Liver (tissue), 9 donors: Measurements from ENCODE around the gene CHAD. TPM values are rescaled to one million over a fixed set of nuclear protein-coding genes. Genes with fewer than 3 reads are reported as not detected.

Experiments
- DNase-seq: peaks from one replicate; pipeline ENCODE4 v3.0.0-alpha.2; 2017; ENCODE audit warnings: low spot score
- H3K27ac ChIP-seq, 2 donors: one replicate each; pipeline ENCODE4 v1.7.0; 2013; ENCODE audit warnings: inconsistent platforms in 2 of 2, low read length in 2 of 2, control low read depth in 1 of 2, low read depth in 1 of 2, mild to moderate bottlenecking in 1 of 2
- H3K27me3 ChIP-seq, 4 donors: one replicate each; pipeline versions ENCODE4 v1.6.1 to v1.7.0; 2013; ENCODE audit warnings: low read length in 3 of 4, inconsistent platforms in 1 of 4, mild to moderate bottlenecking in 1 of 4, moderate library complexity in 1 of 4; ENCODE audit not compliant: control insufficient read depth in 4 of 4, insufficient read depth in 4 of 4
- H3K36me3 ChIP-seq, 4 donors: one replicate each; pipeline versions ENCODE4 v1.6.1 to v1.7.0; 2013; ENCODE audit warnings: low read length in 3 of 4, mild to moderate bottlenecking in 3 of 4, low read depth in 1 of 4, moderate library complexity in 1 of 4; ENCODE audit not compliant: control insufficient read depth in 4 of 4, insufficient read depth in 3 of 4
- H3K4me1 ChIP-seq, 4 donors: one replicate each; pipeline versions ENCODE4 v1.6.1 to v1.7.0; 2013; ENCODE audit warnings: low read length in 3 of 4, mild to moderate bottlenecking in 3 of 4, moderate library complexity in 1 of 4; ENCODE audit not compliant: control insufficient read depth in 4 of 4, insufficient read depth in 4 of 4
- H3K4me3 ChIP-seq, 3 donors: one replicate each; pipeline versions ENCODE4 v1.6.1 to v1.7.0; 2013; ENCODE audit warnings: low read length in 3 of 3, control low read depth in 1 of 3, low read depth in 1 of 3, mild to moderate bottlenecking in 1 of 3
- H3K9ac ChIP-seq, 2 donors: one replicate each; pipeline ENCODE4 v1.7.0; 2013; ENCODE audit warnings: low read length in 2 of 2, mild to moderate bottlenecking in 2 of 2, moderate library complexity in 2 of 2, control low read depth in 1 of 2, low read depth in 1 of 2
- H3K9me3 ChIP-seq, 4 donors: one replicate each; pipeline versions ENCODE4 v1.6.1 to v1.7.0; 2013; ENCODE audit warnings: low read length in 3 of 4; ENCODE audit not compliant: control insufficient read depth in 4 of 4
- CTCF ChIP-seq: fragments of 150-350 bp; IDR thresholded peaks from 2 replicates; pipeline ENCODE4 v1.5.1; 2017; ENCODE audit warnings: improper control_type of control experiment, low read depth, low read length; ENCODE audit not compliant: missing input control
- EGR1 ChIP-seq, 2 donors: IDR thresholded peaks; 2 replicates each; pipeline ENCODE4 v1.6.1; 2016 to 2018; ENCODE audit warnings: antibody characterized with exemption in 2 of 2, low read depth in 2 of 2
- FOXA1 ChIP-seq: IDR thresholded peaks from 2 replicates; pipeline ENCODE4 v1.6.1; 2016; ENCODE audit warnings: antibody characterized with exemption
- FOXA2 ChIP-seq: IDR thresholded peaks from 2 replicates; pipeline ENCODE4 v1.6.1; 2016; ENCODE audit warnings: antibody characterized with exemption
- GABPA ChIP-seq, 2 donors: IDR thresholded peaks in 1 of 2; conservative IDR thresholded peaks in 1 of 2; 2 replicates each; pipeline ENCODE4 v1.6.1; 2016; ENCODE audit warnings: antibody characterized with exemption in 2 of 2, mild to moderate bottlenecking in 1 of 2, moderate library complexity in 1 of 2
- HNF4A ChIP-seq, 2 donors: conservative IDR thresholded peaks; 2 replicates each; pipeline ENCODE4 v1.6.1; 2016; ENCODE audit warnings: antibody characterized with exemption in 2 of 2, mild to moderate bottlenecking in 2 of 2
- HNF4G ChIP-seq: IDR thresholded peaks from 2 replicates; pipeline ENCODE4 v1.6.1; 2016; ENCODE audit warnings: antibody characterized with exemption
- JUND ChIP-seq, 2 donors: IDR thresholded peaks; 2 replicates each; pipeline ENCODE4 v1.6.1; 2016; ENCODE audit warnings: antibody characterized with exemption in 2 of 2
- NR2F2 ChIP-seq: IDR thresholded peaks from 2 replicates; pipeline ENCODE4 v1.6.1; 2016; ENCODE audit warnings: antibody characterized with exemption
- REST ChIP-seq: IDR thresholded peaks from 2 replicates; pipeline ENCODE4 v1.6.1; 2016; ENCODE audit warnings: antibody characterized with exemption, mild to moderate bottlenecking
- RXRA ChIP-seq, 2 donors: IDR thresholded peaks; 2 replicates each; pipeline ENCODE4 v1.6.1; 2017 to 2018; ENCODE audit warnings: antibody characterized with exemption in 2 of 2, mild to moderate bottlenecking in 1 of 2
- SP1 ChIP-seq: IDR thresholded peaks from 2 replicates; pipeline ENCODE4 v1.6.1; 2018; ENCODE audit warnings: antibody characterized with exemption, mild to moderate bottlenecking
- TAF1 ChIP-seq: conservative IDR thresholded peaks from 2 replicates; pipeline ENCODE4 v1.6.1; 2016; ENCODE audit warnings: antibody characterized with exemption, mild to moderate bottlenecking
- YY1 ChIP-seq: IDR thresholded peaks from 2 replicates; pipeline ENCODE4 v1.6.1; 2016; ENCODE audit warnings: antibody characterized with exemption, mild to moderate bottlenecking
- ZBTB33 ChIP-seq: IDR thresholded peaks from 2 replicates; pipeline ENCODE4 v1.6.1; 2016; ENCODE audit warnings: antibody characterized with exemption
- WGBS: extraction: QIAGEN DNeasy Blood & Tissue Kit; methylation state at CpG from one replicate; pipeline ENCODE4 v1.1.7; 2013; 5-methylcytosine and 5-hydroxymethylcytosine counted together
- polyA plus RNA-seq, 2 donors: library from polyadenylated mRNA; stranded (reverse) in 1 of 2; unstranded in 1 of 2; fragments of 200-250 nt in 1 of 2; fragments of >200 nt in 1 of 2; fragmentation: Nextera tagmentation in 1 of 2; extraction: Ambion mirVana in 1 of 2; gene quantifications; one replicate each; pipeline versions ENCODE4 v1.2.1 to v1.2.3, GENCODE V29; 2013 to 2015
- total RNA-seq, 2 donors: library from RNA; depleted of rRNA; stranded (reverse); fragments of >200 nt; gene quantifications; one replicate each; pipeline ENCODE4 v1.2.3, GENCODE V29; 2014
- donor health status: healthy.
- donor health status: healthy.
- donor health status: healthy.
- donor health status: healthy.
- donor health status: healthy.

Gene CHAD
- total and polyA plus RNA-seq, 4 donors, result 0.51 to 3.3 (median 2.3) TPM

DNA sequence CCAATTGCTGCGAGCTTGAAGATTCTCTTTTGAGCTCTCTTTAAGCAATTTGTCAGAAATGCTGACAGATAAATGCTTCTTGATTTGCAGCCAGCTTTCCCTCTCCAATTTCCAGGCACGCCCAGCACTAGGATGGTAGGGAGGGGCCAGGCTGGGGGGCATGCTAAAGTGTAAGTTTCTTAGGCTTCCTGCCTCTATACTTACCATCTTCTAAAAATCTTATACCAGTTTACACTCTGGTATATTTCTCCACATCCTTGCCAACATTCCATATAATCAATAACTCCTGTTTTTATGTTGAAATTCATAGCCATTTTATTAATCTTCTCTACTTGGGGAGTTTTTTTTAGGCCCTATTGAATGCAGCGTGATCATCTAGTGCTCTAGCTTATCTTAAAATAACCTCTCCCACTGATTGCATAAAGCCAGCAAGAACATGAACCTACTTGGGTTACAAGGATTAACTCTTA is 25.1 kb downstream of the CHAD start:
- no peaks in the 10 kb centered on the region for H3K9me3 ChIP-seq
- no peak for DNase-seq
- no peaks in the 10 kb centered on the region for H3K36me3 ChIP-seq
- WGBS, result 28% methylated on average over 3 of the region's 3 CpGs
- H3K4me1 ChIP-seq, result peaks cover 6 to 41% (median 30%) of the 10 kb centered on the region in 4 donors
- H3K27ac ChIP-seq, result no peak overlapping the region
- no peak overlapping the region for H3K9ac ChIP-seq
- H3K4me3 ChIP-seq, result no peak overlapping the region
- TF ChIP-seq CTCF, result no peak
- TF ChIP-seq EGR1 (IDR thresholded peaks at IDR 0.05; ENCODE audit: low read depth in 2 of 2), result no peak
- no peak for TF ChIP-seq RXRA (IDR thresholded peaks at IDR 0.05)
- TF ChIP-seq JUND (IDR thresholded peaks at IDR 0.05), result no peak
- no peak for TF ChIP-seq FOXA1
- no peak for TF ChIP-seq FOXA2
- TF ChIP-seq SP1, result no peak
- no peak for TF ChIP-seq TAF1
- TF ChIP-seq HNF4A (conservative IDR thresholded peaks at IDR 0.05), result no peak
- TF ChIP-seq GABPA (IDR thresholded peaks at IDR 0.05 in 1 of 2, conservative IDR thresholded peaks at IDR 0.05 in 1 of 2), result no peak
- TF ChIP-seq ZBTB33, result no peak
- TF ChIP-seq NR2F2, result no peak
- no peak for TF ChIP-seq REST
- TF ChIP-seq YY1, result no peak
- TF ChIP-seq HNF4G, result no peak
- no peaks in the 10 kb centered on the region for H3K27me3 ChIP-seq
